Heart left ventricle (tissue), 16 donors: ENCODE data around the gene KLK2. TPM values are rescaled to one million over a fixed set of nuclear protein-coding genes. Genes with fewer than 3 reads are reported as not detected.

Experiments used
- ATAC-seq, 4 donors: fragments of 200-7000 bp; cut with Tn5 transposase; one replicate each; pipeline ENCODE4 v1.9.1; 2020 to 2022; ENCODE audit warnings: moderate library complexity in 4 of 4, mild to moderate bottlenecking in 3 of 4, moderate number of reproducible peaks in 1 of 4
- DNase-seq, 5 donors: peaks; one replicate each; pipeline ENCODE4 v3.0.0-alpha.2; 2020
- H3K27ac ChIP-seq, 12 donors: fragments of 200-600 bp; sonication (generic) in 4 of 12; one replicate each; pipeline versions ENCODE4 v1.5.0 to v1.8.0; 2016 to 2022; ENCODE audit warnings: mild to moderate bottlenecking in 2 of 12
- H3K27me3 ChIP-seq, 9 donors: fragments of 200-600 bp; sonication (generic) in 2 of 9; one replicate each; pipeline versions ENCODE4 v1.5.1 to v1.8.0; 2016 to 2022; ENCODE audit warnings: mild to moderate bottlenecking in 3 of 9
- H3K36me3 ChIP-seq, 9 donors: fragments of 200-600 bp; sonication (generic) in 2 of 9; one replicate each; pipeline versions ENCODE4 v1.5.0 to v1.8.0; 2018 to 2022; ENCODE audit warnings: mild to moderate bottlenecking in 2 of 9
- H3K4me1 ChIP-seq, 12 donors: fragments of 200-600 bp; sonication (generic) in 4 of 12; one replicate each; pipeline versions ENCODE4 v1.5.0 to v1.8.0; 2016 to 2022; ENCODE audit warnings: mild to moderate bottlenecking in 3 of 12
- H3K4me3 ChIP-seq, 12 donors: fragments of 200-600 bp; sonication (generic) in 4 of 12; one replicate each; pipeline versions ENCODE4 v1.5.0 to v1.8.0; 2017 to 2022; ENCODE audit warnings: mild to moderate bottlenecking in 9 of 12, moderate library complexity in 4 of 12
- H3K9me3 ChIP-seq, 12 donors: fragments of 200-600 bp; sonication (generic) in 4 of 12; one replicate each; pipeline versions ENCODE4 v1.5.0 to v1.8.0; 2016 to 2022; ENCODE audit warnings: mild to moderate bottlenecking in 1 of 12
- CTCF ChIP-seq, 12 donors: fragments of 200-600 bp; sonication (generic) in 4 of 12; IDR thresholded peaks; one replicate each; pipeline versions ENCODE4 v1.5.0 to v1.8.0; 2018 to 2022; ENCODE audit warnings: antibody characterized with exemption in 12 of 12, mild to moderate bottlenecking in 5 of 12
- POLR2A ChIP-seq, 2 donors: fragments of 450-650 bp; IDR thresholded peaks; one replicate each; pipeline ENCODE4 v1.6.1; 2017; ENCODE audit warnings: antibody characterized with exemption in 2 of 2, mild to moderate bottlenecking in 2 of 2, moderate library complexity in 2 of 2
- WGBS, 4 donors: extraction: QIAGEN DNeasy Blood & Tissue Kit in 2 of 4; methylation state at CpG; one replicate each; pipeline versions ENCODE4 v1.1.5 to v1.1.7; 2013 to 2018; 5-methylcytosine and 5-hydroxymethylcytosine counted together
- intact Hi-C, 10 donors: fragments of 100-400 bp; cut with DNase I; formaldehyde crosslinking; loops; one replicate each; pipeline versions ENCODE4 v1.11.1 to v1.14.2; 2022
- polyA plus RNA-seq, 2 donors: library from polyadenylated mRNA; stranded (reverse); fragments of 200-250 nt; gene quantifications; one replicate each; pipeline ENCODE4 v1.2.3, GENCODE V29; 2013
- total RNA-seq, 9 donors: library from RNA; depleted of rRNA in 2 of 9; stranded (reverse); fragments of >200 nt in 2 of 9; fragmentation: NEBNext Ultra II Directional in 3 of 9; extraction: Animal tissue kit (Norgen Biotek cat#: 25700) in 3 of 9; gene quantifications; one replicate each; pipeline versions ENCODE4 v1.1.0 to v1.2.4, GENCODE V29; 2016 to 2023
- donor health status: ischemic (EF 13 %, LVEDD 7.1; RV severe dilation, severe dysfunction).
- donor health status: healthy with polysubstance abuse.
- donor health status: DM: no; HTN: yes; CAD: no.
- donor health status: DM: no; HTN: no; CAD: no.
- donor health status: ischemic (EF 25% LVEDD 6.9; RV normal size, moderate dysfunction).
- donor health status: ischemic (EF 25% LVEDD 5.7; RV mildly dilated, moderate dysfunction).
- donor health status: healthy.
- donor health status: DM: yes; HTN: yes; CAD: no.
- donor health status: ischemic (EF 35%, LVEDD 5.7; RV mildly dilated, moderate dysfunction).
- donor health status: nonischemic (EF 11% LVEDD 7.7; RV severe dilation, severe dysfunction).
- donor health status: DM: yes; HTN: yes; CAD: no.
- donor health status: PGD.
- donor health status: ischemic (EF 29% LVEDD 5.4; RV normal size, mild dysfunction).
- donor health status: nonischemic (EF 23%, LVEDD 6.1; RV moderate dilation, normal function).

KLK2 gene
- total and polyA plus RNA-seq, 11 donors: not detected

GRCh38 chr19:50916069-50916468 is 42.8 kb downstream of the KLK2 start:
- no peak for DNase-seq
- intact Hi-C loops: loop anchor here in 1 of 10 donors (10.0 kb wide), 1 partner anchor 381 kb away; no protein-coding TSS in a partner anchor
- H3K4me1 ChIP-seq: no peaks in the 10 kb centered on the region
- no peaks in the 10 kb centered on the region for H3K9me3 ChIP-seq
- ATAC-seq: no peak
- no peak overlapping the region for H3K27ac ChIP-seq
- 71 to 79% (median 75%) methylated on average over 2 of the region's 2 CpGs for WGBS, 4 donors
- no peak for TF ChIP-seq CTCF (IDR thresholded peaks at IDR 0.05)
- TF ChIP-seq POLR2A (IDR thresholded peaks at IDR 0.05): no peak
- no peak overlapping the region for H3K4me3 ChIP-seq
- peaks cover 0 to 74% (median 36%) of the 10 kb centered on the region in 9 donors for H3K27me3 ChIP-seq
- H3K36me3 ChIP-seq: no peaks in the 10 kb centered on the region

- intact Hi-C loops: loop anchor here in 5 of 10 donors (5.0 to 10.0 kb wide), 4 partner anchors 384 to 567 kb away; partner anchors contain the start of gene NAPSA (in 2 of the 5)
- H3K9me3 ChIP-seq: no peaks in the 10 kb centered on the region
- no peaks in the 10 kb centered on the region for H3K36me3 ChIP-seq
- no peak overlapping the region for H3K4me3 ChIP-seq
- peaks cover 0 to 4% (median 0%) of the 10 kb centered on the region in 12 donors for H3K4me1 ChIP-seq
- TF ChIP-seq POLR2A (IDR thresholded peaks at IDR 0.05) (no peak), CTCF (IDR thresholded peaks at IDR 0.05) (no peak)
- no peak overlapping the region for H3K27ac ChIP-seq
- ATAC-seq: no peak
- DNase-seq: no peak
- 5 to 12% (median 8%) methylated on average over 12 of the region's 12 CpGs for WGBS, 4 donors
- H3K27me3 ChIP-seq: peaks cover 0 to 59% (median 21%) of the 10 kb centered on the region in 9 donors
These were observed 48.4 kb downstream of the KLK2 start for GRCh38 chr19:50921426-50922316.

GRCh38 chr19:50922317-50922853 is 49.1 kb downstream of the KLK2 start:
- ATAC-seq: peak; percentile 81 to 96 (median 90)
- no peak overlapping the region for H3K4me3 ChIP-seq
- H3K27me3 ChIP-seq: peaks cover 0 to 59% (median 21%) of the 10 kb centered on the region in 9 donors
- H3K9me3 ChIP-seq: no peaks in the 10 kb centered on the region
- peak; percentile 61 to 77 (median 68) for DNase-seq
- H3K36me3 ChIP-seq: no peaks in the 10 kb centered on the region
- TF ChIP-seq CTCF (IDR thresholded peaks at IDR 0.05) (peak; percentile 65 to 89 (median 81)), POLR2A (IDR thresholded peaks at IDR 0.05) (no peak)
- intact Hi-C loops: loop anchor here in 5 of 10 donors (5.0 to 10.0 kb wide), 4 partner anchors 385 to 568 kb away; partner anchors contain the start of gene NAPSA (in 2 of the 5)
- WGBS, 4 donors: 30 to 43% (median 31%) methylated on average over 15 to 21 of the region's 21 CpGs
- peaks cover 0 to 4% (median 0%) of the 10 kb centered on the region in 12 donors for H3K4me1 ChIP-seq
- H3K27ac ChIP-seq: no peak overlapping the region

- H3K27ac ChIP-seq: no peak overlapping the region
- H3K27me3 ChIP-seq: peaks cover 0 to 66% (median 20%) of the 10 kb centered on the region in 9 donors
- intact Hi-C loops: loop anchor here in 5 of 10 donors (5.0 to 10.0 kb wide), 4 partner anchors 387 to 570 kb away; partner anchors contain the start of gene NAPSA (in 2 of the 5)
- H3K4me3 ChIP-seq: no peak overlapping the region
- TF ChIP-seq CTCF (IDR thresholded peaks at IDR 0.05) (no peak), POLR2A (IDR thresholded peaks at IDR 0.05) (no peak)
- 54 to 59% (median 57%) methylated on average over 6 of the region's 6 CpGs for WGBS, 4 donors
- H3K4me1 ChIP-seq: peaks cover 0 to 4% (median 0%) of the 10 kb centered on the region in 12 donors
- H3K9me3 ChIP-seq: no peaks in the 10 kb centered on the region
- H3K36me3 ChIP-seq: no peaks in the 10 kb centered on the region
- no peak for DNase-seq
- no peak for ATAC-seq
These were observed 51.3 kb downstream of the KLK2 start for GRCh38 chr19:50924586-50924985.
